Measurements from ENCODE around the gene EPHB2.

DNA sequence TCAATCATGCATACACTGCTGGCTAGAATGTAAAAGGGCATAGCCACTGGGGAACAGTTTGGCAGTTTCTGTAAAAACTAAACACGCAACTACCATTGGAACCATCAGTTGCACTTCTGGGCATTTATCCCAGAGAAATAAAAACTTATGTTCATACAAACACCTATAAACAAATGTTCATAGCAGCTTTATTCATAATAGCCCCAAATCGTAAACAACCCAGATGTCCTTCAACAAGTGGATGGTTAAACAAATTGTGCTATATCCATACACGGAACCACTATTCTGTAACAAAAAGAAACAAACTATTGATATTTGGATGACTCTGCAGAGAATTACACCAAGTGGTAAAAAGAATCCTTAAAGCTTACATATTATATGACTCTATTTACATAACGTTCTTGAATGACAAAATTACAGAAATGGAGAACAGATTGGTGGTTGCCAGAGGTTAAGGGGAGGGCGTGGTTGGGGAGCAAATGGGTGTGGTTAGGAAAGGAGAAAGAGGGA, 239.2 kb downstream of the EPHB2 start:
- TF ChIP-seq POLR2A (IDR thresholded peaks at IDR 0.05) = no peak
- TF ChIP-seq, protein P1, sequence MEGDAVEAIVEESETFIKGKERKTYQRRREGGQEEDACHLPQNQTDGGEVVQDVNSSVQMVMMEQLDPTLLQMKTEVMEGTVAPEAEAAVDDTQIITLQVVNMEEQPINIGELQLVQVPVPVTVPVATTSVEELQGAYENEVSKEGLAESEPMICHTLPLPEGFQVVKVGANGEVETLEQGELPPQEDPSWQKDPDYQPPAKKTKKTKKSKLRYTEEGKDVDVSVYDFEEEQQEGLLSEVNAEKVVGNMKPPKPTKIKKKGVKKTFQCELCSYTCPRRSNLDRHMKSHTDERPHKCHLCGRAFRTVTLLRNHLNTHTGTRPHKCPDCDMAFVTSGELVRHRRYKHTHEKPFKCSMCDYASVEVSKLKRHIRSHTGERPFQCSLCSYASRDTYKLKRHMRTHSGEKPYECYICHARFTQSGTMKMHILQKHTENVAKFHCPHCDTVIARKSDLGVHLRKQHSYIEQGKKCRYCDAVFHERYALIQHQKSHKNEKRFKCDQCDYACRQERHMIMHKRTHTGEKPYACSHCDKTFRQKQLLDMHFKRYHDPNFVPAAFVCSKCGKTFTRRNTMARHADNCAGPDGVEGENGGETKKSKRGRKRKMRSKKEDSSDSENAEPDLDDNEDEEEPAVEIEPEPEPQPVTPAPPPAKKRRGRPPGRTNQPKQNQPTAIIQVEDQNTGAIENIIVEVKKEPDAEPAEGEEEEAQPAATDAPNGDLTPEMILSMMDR (IDR thresholded peaks at IDR 0.05) = no peak
